HG02981 (cell line): ENCODE measurements around the gene MYO3B.
"Not testable (repeated sequence)": the region's sequence is repeated elsewhere in the genome, so short reads cannot be mapped to it uniquely, and the experiment has no call there.

Source experiments
- ATAC-seq: cut with Tn5 transposase; IDR thresholded peaks from one replicate; pipeline ENCODE4 v1.9.1; 2021; ENCODE audit warnings: mild to moderate bottlenecking, moderate library complexity; ENCODE audit not compliant: unreplicated experiment

Gene MYO3B

GRCh38 chr2:170206805-170207407 is 29.0 kb downstream of the MYO3B start:
- no peak for ATAC-seq

DNA sequence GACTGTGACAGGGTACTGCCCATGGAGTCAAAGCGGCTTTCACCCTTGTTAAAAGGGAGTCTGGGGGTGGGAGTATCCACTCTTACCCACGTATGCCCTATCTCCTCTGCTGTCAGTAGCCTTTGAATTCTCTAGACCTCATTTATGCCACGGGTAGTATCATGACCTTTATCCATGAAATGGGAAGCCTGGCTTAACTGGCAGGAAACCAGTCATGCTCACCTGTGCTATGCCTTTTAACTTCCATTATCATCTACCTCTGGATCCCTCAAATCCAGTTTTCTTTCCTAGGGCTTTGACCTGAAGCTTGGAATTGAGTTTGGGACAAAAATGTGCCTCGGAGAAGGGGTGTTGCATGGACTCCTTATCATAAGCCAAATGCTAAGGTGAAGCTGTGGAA is 30.0 kb downstream of the MYO3B start:
- no peak for ATAC-seq

DNA sequence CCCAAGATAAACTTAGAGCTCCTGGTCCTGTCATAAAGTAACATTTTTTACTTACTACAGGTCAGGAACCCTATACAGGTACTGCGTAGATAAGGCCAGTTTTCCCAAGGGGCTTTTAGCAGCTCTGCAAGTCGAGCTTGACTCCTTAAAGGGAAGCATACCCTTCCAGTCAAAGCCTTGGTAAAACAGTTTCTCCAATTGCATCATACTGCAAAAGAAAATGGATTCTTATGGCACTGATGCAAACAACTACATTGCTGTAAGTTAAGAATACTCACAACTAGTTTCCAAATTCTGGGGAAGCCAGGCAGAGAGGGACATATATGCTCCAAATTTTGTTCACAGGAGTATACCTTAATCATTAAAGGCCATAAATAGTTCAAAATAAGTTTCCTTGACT is 31.0 kb downstream of the MYO3B start:
- ATAC-seq, result no peak

DNA sequence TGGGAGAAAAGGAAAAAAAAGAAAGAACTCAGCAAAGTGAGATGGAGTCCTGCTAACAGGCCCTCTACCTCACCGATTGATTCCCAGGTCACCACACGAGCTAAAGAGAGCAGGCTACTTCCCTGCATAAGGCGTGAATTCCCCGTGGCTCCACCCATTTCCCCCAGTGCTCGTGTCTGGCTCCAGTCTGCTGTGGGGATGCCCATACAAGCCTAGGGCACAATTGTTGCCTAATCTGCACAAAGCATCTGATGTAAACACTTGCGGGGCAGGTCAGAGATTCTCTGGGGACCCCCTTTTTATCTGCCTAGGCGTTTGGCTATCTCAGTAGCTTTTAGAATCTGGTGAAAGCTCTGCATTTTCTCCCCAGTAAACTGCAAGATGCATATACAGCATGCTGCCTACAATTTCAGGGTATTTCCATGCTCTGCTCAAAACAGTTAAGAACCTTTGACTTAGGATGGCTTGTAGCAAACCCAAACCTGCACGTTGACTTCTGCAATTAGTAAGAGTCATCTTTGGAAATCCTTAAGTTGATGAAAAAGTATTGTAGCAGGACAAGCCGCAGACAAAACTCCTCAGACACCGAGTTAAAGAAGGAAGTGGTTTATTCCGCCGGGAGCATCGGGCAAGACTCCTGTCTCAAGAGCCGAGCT is 34.8 kb downstream of the MYO3B start:
- no peak for ATAC-seq

GRCh38 chr2:170213281-170213625 is 35.3 kb downstream of the MYO3B start:
- not testable (repeated sequence) for ATAC-seq

GRCh38 chr2:170213651-170214050 is 35.7 kb downstream of the MYO3B start:
- ATAC-seq, result no peak

GRCh38 chr2:170214309-170214948 is 36.5 kb downstream of the MYO3B start:
- no peak for ATAC-seq

DNA sequence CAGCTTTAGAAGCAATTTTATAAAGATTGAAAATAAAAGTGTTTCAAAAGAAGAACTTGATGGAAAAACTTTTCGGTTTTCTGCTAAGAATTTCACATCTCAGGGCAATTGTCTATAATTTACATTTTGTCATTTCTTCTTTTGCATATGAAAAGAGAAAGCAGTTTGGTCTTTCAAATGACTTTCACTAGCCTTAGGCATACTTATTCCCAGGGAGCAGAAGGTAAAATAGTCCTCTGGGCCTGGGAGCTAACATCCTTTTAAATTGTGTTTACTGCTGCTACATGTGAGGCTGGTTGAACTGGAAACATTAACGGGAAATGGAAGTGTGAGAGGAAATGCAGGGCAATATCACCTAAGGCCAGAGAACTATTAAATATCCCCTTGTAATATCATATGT is 37.1 kb downstream of the MYO3B start:
- ATAC-seq, result no peak

GRCh38 chr2:170216428-170216827 is 38.5 kb downstream of the MYO3B start:
- no peak for ATAC-seq

DNA sequence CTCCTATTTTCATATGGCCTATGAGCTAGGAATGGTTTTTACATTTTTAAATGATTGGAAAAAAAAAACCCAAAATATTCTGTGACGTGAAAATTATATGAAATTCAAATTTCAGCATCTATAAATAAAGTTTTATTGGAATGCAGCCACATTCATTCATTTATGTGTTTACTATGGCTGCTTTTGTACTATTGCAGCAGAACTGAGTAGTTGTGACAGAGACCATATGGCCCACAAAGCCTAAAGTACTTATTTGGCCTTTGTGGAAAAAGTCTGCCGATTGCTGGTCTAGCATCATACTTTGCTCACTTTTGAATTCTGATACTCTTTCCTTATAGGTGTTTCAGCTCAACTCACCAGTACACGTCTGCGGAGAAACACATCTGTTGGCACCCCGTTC is 39.0 kb downstream of the MYO3B start:
- no peak for ATAC-seq

- no peak for ATAC-seq
Observed at GRCh38 chr2:170217778-170218251, 39.9 kb downstream of the MYO3B start.

DNA sequence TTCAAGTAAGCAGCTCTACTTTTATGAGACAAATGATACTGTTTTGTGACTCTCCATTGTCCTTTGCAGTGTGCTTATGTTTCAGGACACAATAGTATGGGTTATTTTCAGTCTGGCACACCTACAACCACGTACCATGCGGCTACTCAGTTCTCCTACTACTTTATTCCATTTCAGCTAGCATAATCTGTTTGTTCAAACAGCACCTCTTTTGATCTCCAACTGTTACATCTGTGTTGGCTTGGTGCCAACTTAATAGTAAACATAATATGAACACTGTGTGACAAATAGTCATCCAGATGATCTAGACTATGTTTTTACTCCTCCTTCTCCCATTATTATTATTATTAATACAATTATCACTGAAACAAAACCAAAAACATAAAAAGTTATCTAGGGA is 40.5 kb downstream of the MYO3B start:
- no peak for ATAC-seq

GRCh38 chr2:170218931-170219330 is 41.0 kb downstream of the MYO3B start:
- ATAC-seq, result no peak

DNA sequence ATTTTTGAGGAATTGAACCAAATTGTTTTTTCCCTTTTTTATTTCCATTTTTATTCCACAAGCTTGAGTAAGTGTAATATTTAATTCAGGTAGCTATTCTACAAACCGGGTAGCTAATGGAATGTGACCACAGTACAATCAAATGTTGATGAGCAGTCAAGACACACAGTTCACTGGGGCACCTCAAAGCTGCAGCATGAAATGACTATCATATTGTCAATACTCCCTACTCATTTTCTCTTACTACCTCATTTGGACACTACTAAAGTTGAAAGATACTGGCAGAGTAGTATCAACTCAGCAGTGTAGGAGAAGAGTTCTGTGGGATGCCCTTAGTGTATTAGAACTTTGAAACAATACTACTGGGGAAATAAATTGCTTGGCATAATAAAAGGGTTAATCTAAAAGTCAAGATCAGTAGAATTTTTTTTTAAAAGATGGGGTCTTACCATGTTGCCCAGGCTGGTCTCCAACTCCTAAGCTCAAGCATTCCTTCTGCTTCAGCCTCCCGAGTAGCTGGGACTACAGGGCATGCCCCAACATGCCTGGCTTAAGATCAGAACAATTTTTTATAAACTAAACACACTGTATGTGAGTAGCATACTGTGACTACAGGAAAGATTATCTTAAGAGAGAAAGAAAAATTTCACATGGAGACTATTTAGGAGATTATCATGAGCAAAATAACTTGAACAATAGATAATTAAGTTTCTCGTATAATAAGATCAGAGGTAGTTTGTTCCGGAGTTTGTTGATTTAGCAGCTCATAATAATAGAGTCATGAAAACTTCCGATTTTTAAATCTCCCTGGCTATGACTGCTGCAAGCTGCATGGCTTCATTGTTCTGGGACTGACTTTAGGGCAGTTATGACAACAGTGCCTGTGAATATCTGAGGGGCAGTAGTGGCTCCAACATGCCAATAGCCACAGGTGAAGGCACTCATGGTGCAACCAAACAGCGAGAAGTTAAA is 43.7 kb downstream of the MYO3B start:
- no peak for ATAC-seq

GRCh38 chr2:170222298-170222697 is 44.4 kb downstream of the MYO3B start:
- no peak for ATAC-seq

DNA sequence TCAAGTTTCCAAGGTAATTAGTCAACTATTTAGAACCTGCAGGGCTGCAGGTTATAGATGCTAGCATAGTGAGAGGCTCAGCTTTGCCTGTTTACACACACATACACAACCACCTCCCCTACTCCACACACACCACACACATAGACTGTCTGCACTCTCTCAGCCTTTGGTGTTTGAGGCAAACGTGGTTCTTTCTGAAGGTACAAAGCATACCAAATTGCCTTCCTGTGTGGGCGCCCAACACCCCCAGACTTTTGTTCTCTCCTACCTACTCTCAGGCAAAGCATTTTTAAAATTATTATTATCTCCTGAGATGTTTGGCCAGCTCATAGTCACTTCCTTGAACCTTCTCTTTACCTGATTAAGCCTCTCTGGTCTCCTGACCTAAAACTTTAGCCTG is 44.9 kb downstream of the MYO3B start:
- ATAC-seq, result no peak

GRCh38 chr2:170224692-170225294 is 46.8 kb downstream of the MYO3B start:
- ATAC-seq, result no peak

DNA sequence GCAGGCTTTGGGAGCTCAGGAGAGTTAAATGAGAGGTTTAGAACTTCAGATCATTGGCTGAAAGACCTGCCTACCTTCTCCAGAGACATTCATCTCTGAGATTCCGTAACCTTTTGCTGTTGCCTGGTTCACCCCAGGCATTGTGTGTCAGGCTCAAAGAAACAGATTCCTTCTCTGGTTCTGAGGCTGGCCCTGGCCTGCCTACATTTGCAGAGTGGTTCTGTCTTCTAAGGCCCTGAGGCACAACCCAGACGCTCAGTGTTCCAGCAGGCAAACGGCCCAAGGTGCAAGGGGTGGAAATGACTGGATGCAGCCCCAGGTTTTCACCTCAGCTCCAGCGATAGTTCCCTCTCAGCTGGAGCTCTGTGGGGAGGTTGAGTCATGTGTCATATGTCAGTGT is 48.3 kb downstream of the MYO3B start:
- ATAC-seq, result no peak

GRCh38 chr2:170227507-170227947 is 49.6 kb downstream of the MYO3B start:
- ATAC-seq, result peak; percentile 68

DNA sequence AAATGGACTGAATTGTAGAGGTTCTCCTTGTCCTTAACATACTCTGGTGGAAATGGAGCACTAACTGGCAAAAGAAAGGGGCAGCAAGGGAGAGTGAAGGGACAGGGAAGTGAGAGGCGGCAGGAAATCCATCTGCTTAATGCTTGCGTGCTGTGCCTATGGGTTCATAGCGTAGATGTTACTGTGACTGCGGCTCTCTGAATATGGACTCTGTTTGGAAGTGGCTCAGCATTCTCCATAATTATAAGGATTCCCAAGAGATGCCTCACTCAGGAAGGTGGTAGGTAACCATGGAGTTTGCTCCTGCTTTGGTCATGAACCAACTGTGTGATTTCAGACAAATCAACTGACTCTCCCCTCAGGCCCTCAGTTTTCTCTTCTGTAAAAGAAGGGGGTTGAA is 50.0 kb downstream of the MYO3B start:
- ATAC-seq, result peak; percentile 10

- ATAC-seq, result no peak
Observed at GRCh38 chr2:170228429-170228828, 50.5 kb downstream of the MYO3B start.
